T-helper 17 cell (primary cell): Measurements from ENCODE around the gene TLR5. TPM values are rescaled to one million over a fixed set of nuclear protein-coding genes. Genes with fewer than 3 reads are reported as not detected.
A peak's percentile ranks its signal among the peaks of the same experiment; 100 is the strongest.

Experiments
- ATAC-seq: fragments of 150-1000 bp; cut with Tn5 transposase; 2 replicates; pipeline ENCODE4 v1.10.0; 2021; ENCODE audit warnings: mild to moderate bottlenecking, moderate library complexity
- DNase-seq, 3 donors: peaks; one replicate each; pipeline versions ENCODE4 v3.0.0 to v3.0.0-alpha.2; 2020 to 2021
- H3K9me3 ChIP-seq: one replicate; pipeline ENCODE4 v1.7.0; 2013; ENCODE audit warnings: low read length, mild to moderate bottlenecking; ENCODE audit not compliant: control insufficient read depth, poor library complexity, severe bottlenecking
- H3K27ac Mint-ChIP-seq: one replicate; pipeline ENCODE4 v1.8.0; 2022; ENCODE audit warnings: mild to moderate bottlenecking, moderate library complexity, mixed read lengths
- H3K27me3 Mint-ChIP-seq: one replicate; pipeline ENCODE4 v1.8.0; 2022; ENCODE audit warnings: mixed read lengths
- H3K36me3 Mint-ChIP-seq: one replicate; pipeline ENCODE4 v1.8.0; 2022; ENCODE audit warnings: low read depth, mixed read lengths
- H3K4me1 Mint-ChIP-seq: one replicate; pipeline ENCODE4 v1.8.0; 2022; ENCODE audit warnings: mild to moderate bottlenecking, mixed read lengths
- H3K4me3 Mint-ChIP-seq: one replicate; pipeline ENCODE4 v1.8.0; 2022; ENCODE audit warnings: mild to moderate bottlenecking, moderate library complexity, mixed read lengths
- total RNA-seq, 4 donors: library from RNA in 2 of 4; stranded (reverse) in 2 of 4; gene quantifications; one replicate each; pipeline ENCODE4 v1.2.3 and lab custom pipeline; 2022 to 2026

The TLR5 gene
- total RNA-seq, 2 donors from 2014 or later = 2.6 to 2.8 TPM

DNA sequence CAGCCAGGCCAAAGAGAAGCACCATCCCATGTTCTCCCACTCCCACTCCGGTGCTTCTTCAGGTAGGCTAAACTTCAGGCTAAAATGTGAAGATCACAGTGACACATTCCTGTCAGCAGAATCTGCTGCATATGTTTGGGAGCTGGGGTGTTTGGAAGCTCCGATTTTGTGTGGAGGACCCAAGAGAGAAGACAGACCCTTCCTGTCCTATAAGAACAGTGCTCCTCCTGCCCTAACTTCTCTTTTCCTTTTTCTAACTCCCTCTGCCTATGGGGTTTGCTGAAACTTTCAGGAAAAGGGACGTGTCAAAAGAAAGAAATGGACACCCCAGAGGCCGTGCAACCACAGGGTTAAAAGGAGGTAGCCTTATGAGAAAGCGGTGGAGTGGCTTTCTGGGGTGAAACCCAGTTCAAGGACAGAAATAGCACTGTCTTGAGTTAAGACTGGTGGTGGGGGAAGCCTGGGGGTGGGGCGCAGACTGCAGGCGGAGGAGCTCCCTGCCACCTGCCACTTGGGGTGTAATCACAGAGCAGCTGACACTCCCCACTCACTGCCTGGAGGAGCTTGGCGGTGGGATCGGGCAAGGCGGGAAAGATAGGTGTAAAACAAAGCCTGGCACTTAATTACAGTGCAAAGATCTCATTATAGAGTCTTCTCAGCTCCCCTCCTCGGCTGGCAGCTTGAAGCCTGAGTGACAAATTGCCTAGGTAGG, 645 bp upstream of the TLR5 start:
- no peaks in the 10 kb centered on the region for H3K27me3 Mint-ChIP-seq
- peak overlapping the region; percentile 85 for H3K4me3 Mint-ChIP-seq
- peaks cover 19% of the 10 kb centered on the region for H3K4me1 Mint-ChIP-seq
- H3K9me3 ChIP-seq = no peaks in the 10 kb centered on the region
- peak overlapping the region; percentile 87 for H3K27ac Mint-ChIP-seq
- DNase-seq (no peak), ATAC-seq (peak; percentile 41)
- H3K36me3 Mint-ChIP-seq = no peaks in the 10 kb centered on the region

DNA sequence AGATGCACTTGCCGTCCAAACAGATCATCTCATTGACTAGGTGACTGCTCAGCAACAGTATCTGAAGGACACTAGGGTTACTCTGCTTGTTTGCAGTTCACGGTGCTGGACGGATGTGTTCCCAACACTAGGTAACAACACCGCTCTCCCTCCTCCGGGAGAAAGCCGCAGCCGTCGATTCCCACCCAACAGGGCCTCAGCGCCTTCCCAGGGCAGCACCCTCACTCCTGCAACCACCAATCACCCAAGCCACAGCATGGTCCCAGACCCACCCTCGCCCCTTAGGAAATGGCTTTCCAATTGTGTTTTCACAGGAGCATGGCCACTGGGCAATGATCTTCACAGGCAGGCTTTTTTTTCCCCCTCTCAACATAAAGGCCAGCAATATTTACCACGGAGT, 779 bp downstream of the TLR5 start:
- H3K27ac Mint-ChIP-seq = peak overlapping the region; percentile 87

DNA sequence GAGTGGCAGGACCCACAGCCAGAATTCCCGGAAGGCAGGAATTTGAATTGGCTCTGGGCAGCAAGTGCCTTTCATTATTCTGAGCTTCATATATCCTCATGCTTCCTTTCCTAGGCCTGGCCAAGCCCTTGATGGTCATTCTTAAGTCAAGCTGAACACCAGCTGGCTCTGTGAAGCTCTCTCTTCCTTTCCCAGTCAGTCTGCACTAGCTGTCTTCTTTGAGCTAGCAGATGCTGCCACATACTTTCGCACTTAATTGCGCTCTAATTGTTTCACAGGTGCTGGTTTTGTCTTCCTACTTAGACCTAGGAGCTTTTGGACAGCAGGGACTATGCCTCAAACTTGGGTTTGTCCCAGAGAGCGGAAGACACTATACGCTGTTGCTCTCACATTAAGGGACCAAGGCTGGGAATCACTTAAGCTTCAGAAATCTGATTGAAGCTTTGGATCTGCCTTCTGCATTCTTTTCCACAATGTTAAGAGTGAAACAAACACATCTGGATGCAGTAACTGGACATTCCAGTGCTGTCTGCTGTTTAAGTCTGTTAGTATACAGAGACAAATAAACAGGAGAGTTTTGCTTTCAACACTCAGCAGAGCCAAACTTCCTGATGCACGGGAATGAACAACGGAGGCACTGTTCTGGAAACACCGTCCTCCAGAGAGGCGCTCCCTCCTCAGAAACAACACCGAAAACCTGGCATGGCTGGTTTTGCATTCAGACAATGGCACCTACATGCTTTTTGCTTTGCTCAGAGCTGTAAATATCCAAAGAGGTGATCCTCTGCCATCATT, 2.2 kb downstream of the TLR5 start:
- no peak overlapping the region for H3K4me3 Mint-ChIP-seq
- H3K4me1 Mint-ChIP-seq = peaks cover 22% of the 10 kb centered on the region
- H3K27me3 Mint-ChIP-seq = no peaks in the 10 kb centered on the region
- no peaks in the 10 kb centered on the region for H3K36me3 Mint-ChIP-seq
- no peak for ATAC-seq
- H3K9me3 ChIP-seq = no peaks in the 10 kb centered on the region
- no peak for DNase-seq
- H3K27ac Mint-ChIP-seq = no peak overlapping the region

More for the DNA sequence above, 779 bp downstream of the TLR5 start:
- Mint-ChIP-seq H3K27me3 (no peaks in the 10 kb centered on the region), H3K36me3 (no peaks in the 10 kb centered on the region), H3K4me3 (peak overlapping the region; percentile 85), H3K4me1 (peaks cover 22% of the 10 kb centered on the region)
- no peak for DNase-seq
- H3K9me3 ChIP-seq = no peaks in the 10 kb centered on the region
- ATAC-seq = no peak

GRCh38 chr1:223137455-223138085, 5.5 kb downstream of the TLR5 start:
- H3K27ac Mint-ChIP-seq = no peak overlapping the region
- no peaks in the 10 kb centered on the region for H3K36me3 Mint-ChIP-seq
- H3K4me3 Mint-ChIP-seq = no peak overlapping the region
- peaks cover 7% of the 10 kb centered on the region for H3K27me3 Mint-ChIP-seq
- no peaks in the 10 kb centered on the region for H3K9me3 ChIP-seq
- DNase-seq (no peak), ATAC-seq (no peak)
- H3K4me1 Mint-ChIP-seq = peaks cover 15% of the 10 kb centered on the region

DNA sequence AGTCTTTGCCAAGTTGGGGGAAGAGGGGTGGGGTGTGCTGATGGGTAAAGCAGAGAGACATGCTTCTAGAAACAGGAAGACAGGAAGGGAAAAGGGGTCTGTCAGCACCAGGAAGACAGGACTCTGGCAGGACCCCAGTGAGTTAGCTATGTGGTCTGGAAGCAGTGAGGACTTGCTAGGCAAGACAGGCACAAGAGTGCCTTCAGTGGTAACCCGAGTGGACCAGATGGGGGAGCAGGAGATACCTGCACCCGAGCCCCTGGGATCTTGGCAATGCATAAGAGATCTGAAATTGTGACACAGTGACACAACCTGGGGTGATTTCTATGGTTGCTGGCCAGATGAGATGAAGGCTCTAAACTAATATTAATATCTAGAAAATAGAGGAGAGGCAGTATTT, 7.0 kb downstream of the TLR5 start:
- DNase-seq = no peak
- no peak overlapping the region for H3K27ac Mint-ChIP-seq
- no peak for ATAC-seq

DNA sequence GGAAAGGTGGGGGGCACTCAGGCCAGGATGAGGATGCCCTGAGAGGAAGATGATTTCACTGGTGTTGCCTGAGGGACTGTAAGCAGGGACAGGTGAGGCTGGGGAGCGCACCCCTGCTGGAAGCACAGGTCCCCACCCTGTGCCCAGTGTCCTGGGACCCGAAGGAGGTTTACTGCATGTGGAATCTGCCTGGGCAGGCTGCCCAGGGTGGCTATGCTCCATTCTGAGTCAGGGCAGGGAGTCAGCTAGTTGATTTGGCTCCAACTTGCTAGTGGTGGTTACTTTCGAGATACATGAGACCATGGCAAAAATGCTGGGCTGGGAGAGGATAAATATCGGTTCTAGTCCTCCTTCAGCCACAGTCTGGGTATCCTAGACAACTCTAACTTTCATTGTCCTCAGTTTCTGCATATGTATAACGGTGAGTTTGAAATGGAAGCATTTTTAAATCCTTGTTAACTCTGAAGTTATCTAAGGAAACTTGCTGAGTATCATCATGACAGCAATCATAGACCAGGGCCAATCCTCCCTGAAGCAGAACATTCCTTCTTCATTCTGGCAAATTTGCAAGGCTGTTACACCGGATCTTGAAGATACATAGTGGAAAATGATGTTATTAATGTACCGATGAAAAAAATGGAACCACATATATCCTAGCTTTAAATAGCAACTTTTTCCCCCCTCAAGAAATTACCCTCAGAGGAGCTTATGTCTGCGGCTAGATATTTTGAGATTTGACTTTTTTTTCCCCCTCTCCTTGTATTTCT, 7.7 kb downstream of the TLR5 start:
- H3K4me3 Mint-ChIP-seq = no peak overlapping the region
- no peaks in the 10 kb centered on the region for H3K9me3 ChIP-seq
- no peak overlapping the region for H3K27ac Mint-ChIP-seq
- no peak for ATAC-seq
- peaks cover 9% of the 10 kb centered on the region for H3K36me3 Mint-ChIP-seq
- peaks cover 13% of the 10 kb centered on the region for H3K4me1 Mint-ChIP-seq
- H3K27me3 Mint-ChIP-seq = peaks cover 19% of the 10 kb centered on the region
- DNase-seq = no peak

More for the DNA sequence above, 7.0 kb downstream of the TLR5 start:
- Mint-ChIP-seq H3K36me3 (peaks cover 5% of the 10 kb centered on the region), H3K4me1 (peaks cover 15% of the 10 kb centered on the region), H3K4me3 (no peak overlapping the region), H3K27me3 (peaks cover 13% of the 10 kb centered on the region)
- no peaks in the 10 kb centered on the region for H3K9me3 ChIP-seq

DNA sequence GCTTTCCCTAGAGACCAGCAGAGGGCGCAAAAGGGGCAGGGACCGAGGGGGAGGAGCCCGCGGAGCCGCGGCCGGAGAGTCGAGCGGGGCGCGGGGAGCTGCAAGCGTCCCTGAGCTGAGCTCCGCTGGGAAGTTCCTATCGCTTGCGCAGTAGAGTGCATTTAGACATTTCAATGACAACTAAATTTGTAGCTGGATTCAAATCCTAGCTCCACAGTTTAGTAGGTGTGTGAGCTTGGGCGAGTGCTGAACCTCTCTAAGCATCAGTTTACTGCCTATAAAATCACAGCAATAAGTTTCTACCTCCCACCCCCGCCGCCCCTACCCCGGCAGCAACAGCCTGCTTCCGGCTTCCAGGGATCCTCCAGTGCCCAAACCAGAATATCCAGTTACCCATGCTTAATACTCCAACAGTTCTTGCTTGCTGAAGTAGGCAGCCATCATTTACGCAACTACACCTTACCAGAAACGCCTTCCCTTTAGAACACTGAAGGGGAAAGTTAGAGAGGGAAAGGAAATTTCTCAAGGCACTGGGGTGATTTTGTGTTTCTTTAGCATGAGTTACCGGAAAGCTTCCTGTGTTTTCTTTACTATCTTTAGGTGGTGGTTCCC, 9.1 kb downstream of the TLR5 start:
- H3K9me3 ChIP-seq = no peaks in the 10 kb centered on the region
- ATAC-seq (peak; percentile 92), DNase-seq (peak; percentile 64 to 66 (median 65))
- Mint-ChIP-seq H3K27me3 (peaks cover 24% of the 10 kb centered on the region), H3K36me3 (peaks cover 13% of the 10 kb centered on the region), H3K27ac (peak overlapping the region; percentile 56), H3K4me3 (peak overlapping the region; percentile 74), H3K4me1 (peaks cover 19% of the 10 kb centered on the region)

DNA sequence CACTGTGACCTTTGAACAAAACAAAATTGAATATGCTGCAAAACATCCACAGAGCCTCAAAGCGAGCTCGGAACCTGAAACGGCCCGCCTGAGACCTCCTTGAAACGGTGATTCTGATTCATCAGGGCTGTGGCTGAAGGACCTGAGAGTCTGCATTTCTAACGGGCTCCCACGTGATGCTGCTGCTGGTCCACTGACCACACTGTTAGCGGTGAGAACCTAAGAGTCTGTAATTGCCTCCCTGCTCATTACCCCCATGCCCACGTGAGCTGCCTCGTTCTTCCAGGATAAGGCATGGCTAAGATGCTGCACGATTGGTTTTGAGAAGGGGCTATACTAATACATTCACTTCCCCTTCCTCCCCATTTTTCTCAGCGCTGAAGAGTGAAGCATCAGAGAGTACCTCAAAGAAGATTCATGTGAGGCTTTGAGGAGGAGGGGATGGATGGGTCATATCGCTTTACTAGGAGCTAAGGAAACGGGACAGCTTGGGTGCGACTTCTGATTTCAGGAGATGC, 9.7 kb downstream of the TLR5 start:
- H3K9me3 ChIP-seq = no peaks in the 10 kb centered on the region
- peaks cover 24% of the 10 kb centered on the region for H3K27me3 Mint-ChIP-seq
- H3K27ac Mint-ChIP-seq = peak overlapping the region; percentile 56
- H3K4me1 Mint-ChIP-seq = peaks cover 19% of the 10 kb centered on the region
- ATAC-seq (no peak), DNase-seq (no peak)
- H3K36me3 Mint-ChIP-seq = peaks cover 14% of the 10 kb centered on the region
- H3K4me3 Mint-ChIP-seq = peak overlapping the region; percentile 74

GRCh38 chr1:223129229-223129901, 13.7 kb downstream of the TLR5 start:
- peak overlapping the region; percentile 83 for H3K4me3 Mint-ChIP-seq
- no peak overlapping the region for H3K27ac Mint-ChIP-seq
- H3K36me3 Mint-ChIP-seq = peaks cover 14% of the 10 kb centered on the region
- ATAC-seq = peak; percentile 72
- peak; percentile 33 to 61 (median 55) for DNase-seq
- no peaks in the 10 kb centered on the region for H3K9me3 ChIP-seq
- H3K27me3 Mint-ChIP-seq = peaks cover 17% of the 10 kb centered on the region
- H3K4me1 Mint-ChIP-seq = peaks cover 14% of the 10 kb centered on the region

- H3K4me3 Mint-ChIP-seq = no peak overlapping the region
- H3K36me3 Mint-ChIP-seq = peaks cover 14% of the 10 kb centered on the region
- peaks cover 16% of the 10 kb centered on the region for H3K4me1 Mint-ChIP-seq
- H3K9me3 ChIP-seq = no peaks in the 10 kb centered on the region
- no peak overlapping the region for H3K27ac Mint-ChIP-seq
- H3K27me3 Mint-ChIP-seq = peaks cover 22% of the 10 kb centered on the region
- ATAC-seq (no peak), DNase-seq (no peak)
Observed at GRCh38 chr1:223126741-223127140, 16.3 kb downstream of the TLR5 start.

DNA sequence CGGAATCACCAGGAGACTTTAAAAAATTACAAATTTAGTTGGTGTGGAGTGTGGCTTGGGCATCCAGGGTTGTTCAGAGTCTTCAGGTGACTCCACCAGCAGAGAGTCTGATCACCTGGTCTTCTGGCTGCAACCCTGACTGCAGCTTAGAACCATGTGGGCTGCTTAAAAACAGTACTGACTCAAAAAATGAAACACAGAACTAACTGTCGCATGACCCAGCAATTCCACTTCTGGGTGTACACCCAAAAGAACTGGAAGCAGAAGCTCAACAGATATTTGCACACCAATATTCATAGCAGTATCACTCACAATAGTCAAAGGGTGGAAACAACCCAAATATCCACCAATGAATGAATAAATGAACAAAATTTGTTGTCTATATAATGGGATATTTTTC, 17.3 kb downstream of the TLR5 start:
- H3K27me3 Mint-ChIP-seq = peaks cover 14% of the 10 kb centered on the region
- no peak overlapping the region for H3K4me3 Mint-ChIP-seq

More for the DNA sequence above, 17.3 kb downstream of the TLR5 start:
- H3K9me3 ChIP-seq = no peaks in the 10 kb centered on the region
- DNase-seq (no peak), ATAC-seq (no peak)
- Mint-ChIP-seq H3K36me3 (peaks cover 8% of the 10 kb centered on the region), H3K4me1 (peaks cover 16% of the 10 kb centered on the region), H3K27ac (no peak overlapping the region)
